Psoas muscle (tissue), 8 donors: Measurements from ENCODE around the gene PARVG. TPM values are rescaled to one million over a fixed set of nuclear protein-coding genes. Genes with fewer than 3 reads are reported as not detected.

Source experiments
- ATAC-seq, 4 donors: fragments of 200-7000 bp; cut with Tn5 transposase; one replicate each; pipeline ENCODE4 v1.9.1; 2020; ENCODE audit warnings: moderate library complexity in 3 of 4, mild to moderate bottlenecking in 2 of 4
- DNase-seq, 2 donors: peaks; one replicate each; pipeline ENCODE4 v3.0.0-alpha.2; 2020
- H3K27ac ChIP-seq: fragments of 200-600 bp; one replicate; pipeline ENCODE4 v1.8.0; 2022
- H3K27me3 ChIP-seq, 3 donors: fragments of 200-600 bp in 1 of 3; one replicate each; pipeline versions ENCODE4 v1.6.1 to v1.8.0; 2013 to 2022; ENCODE audit warnings: low read length in 2 of 3, mild to moderate bottlenecking in 2 of 3, moderate library complexity in 1 of 3; ENCODE audit not compliant: insufficient read depth in 3 of 3
- H3K36me3 ChIP-seq, 2 donors: fragments of 200-600 bp in 1 of 2; one replicate each; pipeline versions ENCODE4 v1.6.1 to v1.8.0; 2013 to 2022; ENCODE audit warnings: low read depth in 1 of 2, mild to moderate bottlenecking in 1 of 2, moderate library complexity in 1 of 2; ENCODE audit not compliant: insufficient read depth in 1 of 2
- H3K4me1 ChIP-seq: fragments of 200-600 bp; one replicate; pipeline ENCODE4 v1.8.0; 2022
- H3K4me3 ChIP-seq: fragments of 200-600 bp; one replicate; pipeline ENCODE4 v1.8.0; 2022; ENCODE audit warnings: mild to moderate bottlenecking
- H3K9me3 ChIP-seq: fragments of 200-600 bp; one replicate; pipeline ENCODE4 v1.8.0; 2022
- CTCF ChIP-seq: fragments of 200-600 bp; IDR thresholded peaks from one replicate; pipeline ENCODE4 v1.8.0; 2022; ENCODE audit warnings: antibody characterized with exemption
- WGBS, 3 donors: extraction: QIAGEN DNeasy Blood & Tissue Kit; methylation state at CpG; one replicate each; pipeline versions ENCODE4 v1.1.6 to v1.1.7; 2013; 5-methylcytosine and 5-hydroxymethylcytosine counted together
- intact Hi-C, 2 donors: fragments of 100-400 bp; cut with DNase I; formaldehyde crosslinking; loops; one replicate each; pipeline versions ENCODE4 v1.11.0 to v1.14.2; 2022
- polyA plus RNA-seq, 3 donors: library from polyadenylated mRNA; stranded (reverse); fragments of 200-250 nt; gene quantifications; one replicate each; pipeline ENCODE4 v1.2.3, GENCODE V29; 2013
- total RNA-seq, 4 donors: library from RNA; stranded (reverse); fragmentation: NEBNext Ultra II Directional in 2 of 4; extraction: Animal tissue kit (Norgen Biotek cat#: 25700) in 2 of 4; gene quantifications; one replicate each; pipeline versions ENCODE4 v1.2.1 to v1.2.4, GENCODE V29; 2021 to 2023
- donor health status: healthy with polysubstance abuse.
- donor health status: DM: no; HTN: no; CAD: no; lungs with moderate emphysema.
- donor health status: Bipolar disorder and iron deficiency.
- donor health status: healthy.
- donor health status: DM: yes; HTN: yes; CAD: no.
- donor health status: DM: no; HTN: no; CAD: no.
- donor health status: DM: no; HTN: no; CAD: no.
- donor health status: DM: yes; HTN: yes; CAD: no.

PARVG gene
- total and polyA plus RNA-seq, 7 donors = 0.77 to 3.2 (median 1.5) TPM

GRCh38 chr22:44200451-44200850 lies 19.7 kb downstream of the PARVG start:
- no peak for ATAC-seq
- intact Hi-C loops = loop anchor here in 1 of 2 donors (5.0 kb wide), 1 partner anchor 48 kb away; no protein-coding TSS in a partner anchor
- 78 to 83% (median 81%) methylated on average over 6 of the region's 6 CpGs for whole genome bisulfite sequencing, 3 donors
- no peak overlapping the region for H3K4me3 ChIP-seq
- no peak for DNase-seq
- H3K27me3 ChIP-seq = peaks cover 0 to 20% (median 3%) of the 10 kb centered on the region in 3 donors
- H3K27ac ChIP-seq = no peak overlapping the region
- H3K9me3 ChIP-seq = no peaks in the 10 kb centered on the region
- H3K36me3 ChIP-seq = no peaks in the 10 kb centered on the region
- TF ChIP-seq CTCF = no peak
- H3K4me1 ChIP-seq = no peaks in the 10 kb centered on the region

GRCh38 chr22:44200855-44201550 lies 20.3 kb downstream of the PARVG start:
- WGBS, 3 donors = 62 to 80% (median 67%) methylated on average over 17 of the region's 17 CpGs
- Histone ChIP-seq H3K27me3 (peaks cover 0 to 20% (median 3%) of the 10 kb centered on the region in 3 donors), H3K36me3 (no peaks in the 10 kb centered on the region), H3K9me3 (no peaks in the 10 kb centered on the region), H3K4me3 (no peak overlapping the region), H3K27ac (no peak overlapping the region), H3K4me1 (no peaks in the 10 kb centered on the region)
- ATAC-seq (no peak), DNase-seq (no peak)
- intact Hi-C loops = loop anchor here in 1 of 2 donors (5.0 kb wide), 1 partner anchor 49 kb away; no protein-coding TSS in a partner anchor
- TF ChIP-seq CTCF = no peak

DNA sequence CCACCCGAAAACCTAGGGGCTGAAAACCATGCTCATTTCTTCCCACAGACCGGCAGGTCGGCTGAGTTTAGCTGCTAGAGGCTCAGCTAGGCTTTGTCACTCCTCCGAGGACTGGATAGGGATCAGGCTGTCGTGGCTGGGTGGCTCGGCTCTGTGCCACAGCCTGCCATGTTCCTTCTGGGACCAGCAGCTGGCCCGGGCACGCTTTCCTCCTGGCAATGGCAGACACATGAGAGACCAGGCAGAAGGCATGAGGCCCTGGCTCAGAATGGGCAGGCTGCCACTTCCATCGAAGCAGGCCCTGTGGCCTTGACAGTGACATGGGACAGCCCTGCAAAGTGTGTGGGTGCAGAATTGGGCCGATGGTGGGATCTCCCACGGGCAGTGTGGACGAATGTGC lies 20.9 kb downstream of the PARVG start:
- DNase-seq = no peak
- TF ChIP-seq CTCF = no peak
- Histone ChIP-seq H3K4me1 (no peaks in the 10 kb centered on the region), H3K27ac (no peak overlapping the region), H3K9me3 (no peaks in the 10 kb centered on the region), H3K36me3 (no peaks in the 10 kb centered on the region), H3K27me3 (peaks cover 0 to 20% (median 3%) of the 10 kb centered on the region in 3 donors), H3K4me3 (no peak overlapping the region)
- no peak for ATAC-seq
- whole genome bisulfite sequencing, 3 donors = 28 to 39% (median 37%) methylated on average over 12 of the region's 12 CpGs
- intact Hi-C loops = loop anchor here in 1 of 2 donors (5.0 kb wide), 1 partner anchor 49 kb away; no protein-coding TSS in a partner anchor

DNA sequence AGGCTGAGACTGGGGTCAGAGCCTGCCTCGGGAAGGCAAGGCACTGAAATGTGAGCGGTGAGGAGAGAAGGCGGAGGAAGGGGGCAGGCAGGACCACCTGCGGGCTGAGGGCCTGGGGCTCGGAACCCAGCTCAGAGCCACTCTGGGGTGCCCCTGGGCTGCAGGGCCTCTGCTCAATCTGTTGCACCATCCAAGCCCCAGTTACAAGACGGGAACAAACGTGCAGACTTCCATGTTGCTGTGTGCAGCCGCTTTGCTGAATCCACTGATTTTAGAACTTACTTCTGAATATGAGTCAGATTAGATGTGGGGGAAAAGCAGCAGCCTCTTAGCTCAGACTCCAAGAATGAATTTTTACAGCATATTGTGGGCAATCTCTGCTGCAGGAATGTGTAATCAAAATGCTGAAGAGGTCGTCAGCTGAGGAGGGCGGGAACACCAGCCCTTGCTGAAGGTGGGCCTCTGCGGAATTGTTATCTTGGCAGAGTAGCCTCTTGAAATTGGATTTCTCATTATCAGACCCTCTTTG lies 21.6 kb downstream of the PARVG start:
- ATAC-seq = no peak
- Histone ChIP-seq H3K27ac (no peak overlapping the region), H3K4me3 (no peak overlapping the region), H3K36me3 (no peaks in the 10 kb centered on the region), H3K4me1 (no peaks in the 10 kb centered on the region), H3K9me3 (no peaks in the 10 kb centered on the region), H3K27me3 (peaks cover 0 to 16% (median 3%) of the 10 kb centered on the region in 3 donors)
- TF ChIP-seq CTCF = no peak
- 75 to 85% (median 78%) methylated on average over 11 of the region's 11 CpGs for WGBS, 3 donors
- intact Hi-C loops = loop anchor here in 1 of 2 donors (5.0 kb wide), 1 partner anchor 50 kb away; no protein-coding TSS in a partner anchor
- DNase-seq = no peak
